SK-N-SH (cell line): ENCODE measurements around the gene RAET1L. TPM values are rescaled to one million over a fixed set of nuclear protein-coding genes. Genes with fewer than 3 reads are reported as not detected.
"Not testable (repeated sequence)": the region's sequence is repeated elsewhere in the genome, so short reads cannot be mapped to it uniquely, and the experiment has no call there.

ENCODE experiments used
- CTCF ChIA-PET: fragments of 300-600, 350-600 bp; formaldehyde crosslinking; extraction: SDS; loops from one replicate; lab custom pipeline; 2021; lab: Yijun Ruan, JAX
- POLR2A ChIA-PET: fragments of 350-600 bp; sonication (Branson Sonifier 250); formaldehyde crosslinking; extraction: SDS; loops from one replicate; lab custom pipeline; 2020; ENCODE audit warnings: antibody characterized with exemption, inconsistent platforms; lab: Yijun Ruan, JAX
- DNase-seq: peaks from one replicate; pipeline ENCODE4 v3.0.0; 2012
- H2AFZ ChIP-seq: fragments of 200-600 bp; sonication (generic); 2 replicates; pipeline ENCODE4 v1.8.1; 2016; ENCODE audit warnings: antibody characterized with exemption, mild to moderate bottlenecking, low read depth
- H3F3A ChIP-seq: fragments of 200-600 bp; sonication (generic); replicated peaks from 2 replicates; pipeline ENCODE3; 2016; ENCODE audit warnings: antibody characterized with exemption, mild to moderate bottlenecking; ENCODE audit not compliant: insufficient read depth
- H3K27ac ChIP-seq, 2 experiments: fragments of 200-500 bp in 1 of 2; fragments of 200-600 bp in 1 of 2; sonication (Bioruptor generic) in 1 of 2; sonication (generic), shearing (Covaris generic) in 1 of 2; 2 replicates each; pipeline versions ENCODE4 v1.5.1 to v1.6.1; 2014 to 2016; ENCODE audit warnings: low read depth in 2 of 2, inconsistent platforms in 1 of 2, low read length in 1 of 2, mild to moderate bottlenecking in 1 of 2, mixed read lengths in 1 of 2
- H3K27me3 ChIP-seq: fragments of 200-600 bp; sonication (generic), shearing (Covaris generic); 2 replicates; pipeline ENCODE4 v1.6.1; 2016; ENCODE audit warnings: mixed run types; ENCODE audit not compliant: insufficient read depth
- H3K36me3 ChIP-seq, 2 experiments: fragments of 200-500 bp in 1 of 2; fragments of 200-600 bp in 1 of 2; sonication (Bioruptor generic) in 1 of 2; sonication (generic) in 1 of 2; replicated peaks in 1 of 2; 2 replicates each; pipeline versions ENCODE3 to v1.5.1; 2014 to 2016; ENCODE audit warnings: low read length in 1 of 2, mild to moderate bottlenecking in 1 of 2; ENCODE audit not compliant: insufficient read depth in 2 of 2, control insufficient read depth in 1 of 2
- H3K4me1 ChIP-seq, 2 experiments: fragments of 200-500 bp in 1 of 2; fragments of 200-600 bp in 1 of 2; sonication (Bioruptor generic) in 1 of 2; sonication (generic), shearing (Covaris generic) in 1 of 2; 2 replicates each; pipeline versions ENCODE4 v1.5.1 to v1.6.1; 2014 to 2016; ENCODE audit warnings: low read depth in 1 of 2, low read length in 1 of 2, mixed run types in 1 of 2; ENCODE audit not compliant: insufficient read depth in 2 of 2, control insufficient read depth in 1 of 2
- H3K4me2 ChIP-seq: fragments of 200-600 bp; sonication (generic), shearing (Covaris generic); 2 replicates; pipeline ENCODE4 v1.6.1; 2017; ENCODE audit warnings: mixed run types
- H3K4me3 ChIP-seq, 2 experiments: fragments of 200-500 bp in 1 of 2; fragments of 200-600 bp in 1 of 2; sonication (Bioruptor generic) in 1 of 2; sonication (generic), shearing (Covaris generic) in 1 of 2; 2 replicates each; pipeline versions ENCODE4 v1.5.1 to v1.8.1; 2014 to 2016; ENCODE audit warnings: low read depth in 2 of 2, inconsistent platforms in 1 of 2, low read length in 1 of 2, mild to moderate bottlenecking in 1 of 2, mixed read lengths in 1 of 2, moderate library complexity in 1 of 2
- H3K79me2 ChIP-seq: fragments of 200-600 bp; sonication (generic); 2 replicates; pipeline ENCODE4 v1.8.1; 2017; ENCODE audit warnings: mild to moderate bottlenecking; ENCODE audit not compliant: insufficient read depth
- H3K9ac ChIP-seq: fragments of 200-600 bp; sonication (generic); 2 replicates; pipeline ENCODE4 v1.6.1; 2017; ENCODE audit warnings: mixed run types
- H3K9me2 ChIP-seq: fragments of 200-600 bp; sonication (generic); 2 replicates; pipeline ENCODE4 v1.6.1; 2017; ENCODE audit warnings: mixed run types
- H3K9me3 ChIP-seq: fragments of 200-600 bp; sonication (generic); 2 replicates; pipeline ENCODE4 v1.6.1; 2017; ENCODE audit warnings: mixed run types, mild to moderate bottlenecking, moderate library complexity
- H4K20me1 ChIP-seq: fragments of 200-600 bp; sonication (generic); 2 replicates; pipeline ENCODE4 v1.6.1; 2017; ENCODE audit warnings: mild to moderate bottlenecking, mixed run types; ENCODE audit not compliant: insufficient read depth
- CHD2 ChIP-seq: fragments of 150-350 bp; IDR thresholded peaks from 2 replicates; pipeline ENCODE4 v1.6.1; 2018; ENCODE audit warnings: low read length; ENCODE audit not compliant: partially characterized antibody
- ELF1 ChIP-seq: IDR thresholded peaks from 2 replicates; pipeline ENCODE4 v1.4.0; 2012
- EZH2phosphoT487 ChIP-seq: fragments of 200-600 bp; sonication (generic); IDR thresholded peaks from 2 replicates; pipeline ENCODE4 v1.6.1; 2017; ENCODE audit warnings: low read depth, mixed run types, mild to moderate bottlenecking, antibody characterized with exemption, moderate library complexity, borderline replicate concordance
- FOSL2 ChIP-seq: IDR thresholded peaks from 2 replicates; pipeline ENCODE4 v1.4.0; 2012; ENCODE audit warnings: low read depth, mild to moderate bottlenecking, moderate library complexity, borderline replicate concordance
- FOXJ3 ChIP-seq: sonication (generic); formaldehyde crosslinking; IDR thresholded peaks from 2 replicates; pipeline ENCODE4 v1.5.1; 2020; ENCODE audit warnings: mild to moderate bottlenecking, missing genetic modification reagents
- GABPA ChIP-seq: IDR thresholded peaks from 2 replicates; pipeline ENCODE4 v1.4.0; 2012; ENCODE audit warnings: low read depth, mild to moderate bottlenecking
- GATA2 ChIP-seq: sonication (generic); formaldehyde crosslinking; IDR thresholded peaks from 2 replicates; pipeline ENCODE4 v1.5.0; 2020; ENCODE audit warnings: mild to moderate bottlenecking, missing genetic modification reagents
- IRF3 ChIP-seq: fragments of 150-350 bp; IDR thresholded peaks from 2 replicates; pipeline ENCODE4 v1.6.1; 2016; ENCODE audit warnings: mild to moderate bottlenecking, low read depth, low read length
- JUND ChIP-seq: IDR thresholded peaks from 2 replicates; pipeline ENCODE4 v1.4.0; 2012
- MAX ChIP-seq: IDR thresholded peaks from 2 replicates; pipeline ENCODE4 v1.4.0; 2012; ENCODE audit warnings: low read depth
- NRF1 ChIP-seq: IDR thresholded peaks from 2 replicates; pipeline ENCODE4 v1.6.1; 2012; ENCODE audit warnings: low read depth, mild to moderate bottlenecking, low read length
- PBX3 ChIP-seq: IDR thresholded peaks from 2 replicates; pipeline ENCODE4; 2012
- RCOR1 ChIP-seq: fragments of 150-350 bp; IDR thresholded peaks from 2 replicates; pipeline ENCODE4 v1.6.1; 2017; ENCODE audit warnings: antibody characterized with exemption, low read length
- RXRA ChIP-seq: IDR thresholded peaks from 2 replicates; pipeline ENCODE4 v1.4.0; 2012; ENCODE audit warnings: low read depth, mild to moderate bottlenecking, borderline replicate concordance
- TAF1 ChIP-seq: IDR thresholded peaks from 2 replicates; pipeline ENCODE4 v1.6.1; 2012; ENCODE audit warnings: low read depth, mild to moderate bottlenecking, low read length, moderate library complexity, borderline replicate concordance
- TEAD4 ChIP-seq: IDR thresholded peaks from 2 replicates; pipeline ENCODE4 v1.4.0; 2012; ENCODE audit warnings: mild to moderate bottlenecking, borderline replicate concordance; ENCODE audit not compliant: insufficient read depth
- WGBS: methylation state at CpG from one replicate; pipeline ENCODE4 v1.1.6; 2017; ENCODE audit warnings: low lambda C conversion rate; 5-methylcytosine and 5-hydroxymethylcytosine counted together
- polyA plus RNA-seq, 3 experiments: library from polyadenylated mRNA; depleted of rRNA; stranded (reverse); fragments of >200 nt; gene quantifications; 2 replicates each; pipeline ENCODE4 v1.2.3, GENCODE V29; 2012

Gene RAET1L
- polyA plus RNA-seq, 1 of the 3 experiments (the other 2 are of a cell fraction): not detected

- TF ChIP-seq EZH2phosphoT487 (no peak), GABPA (no peak), GATA2 (CRISPR knock-in tag) (no peak), MAX (no peak), RXRA (no peak), ELF1 (no peak), JUND (no peak), NRF1 (peak; percentile 26; the same call in 1 of the 2 replicates), TEAD4 (no peak)
Observed at GRCh38 chr6:150004783-150005717, 20.3 kb downstream of the RAET1L start (continued).

- H2AFZ ChIP-seq: no peak overlapping the region
- no peak overlapping the region for H3K9ac ChIP-seq
- H3K9me2 ChIP-seq: no peaks in the 10 kb centered on the region
- no peaks in the 10 kb centered on the region for H4K20me1 ChIP-seq
- peaks cover 0 to 3% of the 10 kb centered on the region in 2 experiments; a peak in 1 of 4 replicates for H3K4me1 ChIP-seq
- 29% methylated on average over 9 of the region's 14 CpGs for WGBS
- H3K27ac ChIP-seq: no peak overlapping the region
- POLR2A ChIA-PET: no interaction called here
- peak overlapping the region; percentile 56 to 63 for H3K4me3 ChIP-seq
- peak overlapping the region; percentile 88; the same call in 1 of the 2 replicates for H3K4me2 ChIP-seq
- TF ChIP-seq FOXJ3 (CRISPR knock-in tag) (no peak), CHD2 (no peak), TAF1 (no peak), FOSL2 (no peak), PBX3 (no peak), GATA2 (CRISPR knock-in tag) (no peak), TEAD4 (no peak), IRF3 (no peak), RCOR1 (no peak)
- no peaks in the 10 kb centered on the region for H3K36me3 ChIP-seq
- H3K9me3 ChIP-seq: no peaks in the 10 kb centered on the region
- H3K79me2 ChIP-seq: no peaks in the 10 kb centered on the region
- peaks cover 17% of the 10 kb centered on the region for H3K27me3 ChIP-seq
- no peak for DNase-seq
- H3F3A ChIP-seq: no peaks in the 10 kb centered on the region
- CTCF ChIA-PET: no interaction called here
Observed at GRCh38 chr6:150004101-150004782, 21.1 kb downstream of the RAET1L start.

GRCh38 chr6:150003599-150003998 is 21.7 kb downstream of the RAET1L start:
- POLR2A ChIA-PET, H3K9me2 ChIP-seq, H3K4me2 ChIP-seq, H3K9ac ChIP-seq, H4K20me1 ChIP-seq, H3K79me2 ChIP-seq, DNase-seq, H2AFZ ChIP-seq, CTCF ChIA-PET, H3K4me1 ChIP-seq, H3K9me3 ChIP-seq, H3K36me3 ChIP-seq, H3K4me3 ChIP-seq, H3K27ac ChIP-seq, H3F3A ChIP-seq: not testable (repeated sequence)
- no CpG with 5 or more reads among the region's 3 CpGs for WGBS
- peaks cover 14% of the 10 kb centered on the region for H3K27me3 ChIP-seq
